Left lung (tissue), 10 donors: ENCODE data around the gene DNAJC5. TPM values are rescaled to one million over a fixed set of nuclear protein-coding genes. Genes with fewer than 3 reads are reported as not detected.
"Not testable (repeated sequence)": the region's sequence is repeated elsewhere in the genome, so short reads cannot be mapped to it uniquely, and the experiment has no call there.

Experiments
- ATAC-seq: fragments of 200-7000 bp; cut with Tn5 transposase; one replicate; pipeline ENCODE4 v1.9.1; 2020; ENCODE audit warnings: moderate library complexity
- DNase-seq, 4 donors: peaks; one replicate each; pipeline ENCODE4 v3.0.0-alpha.2; 2013 to 2020
- H3K27ac ChIP-seq, 2 donors: fragments of 200-600 bp; sonication (generic) in 1 of 2; one replicate each; pipeline versions ENCODE4 v1.5.0 to v1.8.0; 2020 to 2021
- H3K27me3 ChIP-seq, 2 donors: fragments of 200-600 bp; sonication (generic) in 1 of 2; one replicate each; pipeline versions ENCODE4 v1.5.0 to v1.8.0; 2020 to 2021
- H3K36me3 ChIP-seq, 2 donors: fragments of 200-600 bp; sonication (generic) in 1 of 2; one replicate each; pipeline versions ENCODE4 v1.5.0 to v1.8.0; 2020 to 2021
- H3K4me1 ChIP-seq, 2 donors: fragments of 200-600 bp; one replicate each; pipeline ENCODE4 v1.8.0; 2021
- H3K4me3 ChIP-seq, 2 donors: fragments of 200-600 bp; sonication (generic) in 1 of 2; one replicate each; pipeline versions ENCODE4 v1.5.0 to v1.8.0; 2020 to 2021; ENCODE audit warnings: mild to moderate bottlenecking in 1 of 2
- H3K9me3 ChIP-seq, 2 donors: fragments of 200-600 bp; sonication (generic) in 1 of 2; one replicate each; pipeline versions ENCODE4 v1.5.0 to v1.8.0; 2020 to 2021
- intact Hi-C, 2 donors: fragments of 100-400 bp; cut with DNase I; formaldehyde crosslinking; loops; one replicate each; pipeline versions ENCODE4 v1.11.2 to v1.14.2; 2022
- polyA plus RNA-seq, 6 donors: library from polyadenylated mRNA; unstranded; fragments of 120-200 nt; gene quantifications; one replicate each; pipeline ENCODE4 v1.2.1, GENCODE V29; 2013; ENCODE audit not compliant: insufficient read length in 6 of 6
- total RNA-seq, 2 donors: library from RNA; stranded (reverse); fragmentation: NEBNext Ultra II Directional; extraction: Animal tissue kit (Norgen Biotek cat#: 25700); gene quantifications; one replicate each; pipeline ENCODE4 v1.2.1, GENCODE V29; 2021
- TF ChIP-seq, protein P1 (sequence below), 2 donors: fragments of 200-600 bp; sonication (generic) in 1 of 2; IDR thresholded peaks; one replicate each; pipeline versions ENCODE4 v1.5.0 to v1.8.0; 2021; ENCODE audit warnings: antibody characterized with exemption in 2 of 2
- donor health status: DM: no; HTN: yes; CAD: no.
- donor health status: DM: no; HTN: no; CAD: no.

DNAJC5 gene
- total and polyA plus RNA-seq, 8 donors = 17.5 to 59.5 (median 25.3) TPM

DNA sequence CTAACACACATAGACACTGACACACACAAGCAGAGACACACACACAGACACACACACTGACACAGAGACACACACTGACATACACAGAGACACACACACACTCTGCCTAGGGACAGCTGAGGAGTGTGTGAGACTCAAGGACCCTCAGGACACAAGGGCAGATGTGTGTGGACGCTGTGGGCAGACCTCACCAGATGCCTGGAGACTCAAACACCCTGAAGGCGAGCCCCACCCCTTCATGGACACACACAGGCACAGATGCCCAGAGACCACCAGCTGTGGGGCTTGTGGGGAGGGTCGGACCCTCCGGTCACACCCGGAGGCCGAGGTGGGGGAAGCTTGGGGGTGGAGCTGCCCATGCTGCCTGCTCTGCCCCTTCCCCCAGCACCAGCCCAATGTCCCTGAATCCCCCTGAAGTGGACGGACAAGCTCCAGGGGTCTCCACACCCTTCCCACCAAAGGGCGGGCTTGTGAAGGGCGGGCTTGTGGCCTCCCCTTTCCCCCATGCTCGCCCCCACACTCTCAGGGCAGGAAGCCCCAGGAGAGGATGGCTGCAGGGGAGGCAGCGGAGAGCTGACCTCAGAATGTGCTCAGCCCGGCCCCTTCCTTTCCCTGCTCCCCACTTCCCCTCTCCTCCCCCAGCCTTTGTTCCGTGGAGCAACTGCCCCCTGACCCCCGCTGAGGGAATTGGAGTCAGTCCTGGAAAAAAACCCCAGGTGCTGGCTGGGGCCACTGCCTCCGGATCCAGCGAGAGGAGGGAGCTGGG, 47.5 kb upstream of the DNAJC5 start:
- ATAC-seq = peak; percentile 29

DNA sequence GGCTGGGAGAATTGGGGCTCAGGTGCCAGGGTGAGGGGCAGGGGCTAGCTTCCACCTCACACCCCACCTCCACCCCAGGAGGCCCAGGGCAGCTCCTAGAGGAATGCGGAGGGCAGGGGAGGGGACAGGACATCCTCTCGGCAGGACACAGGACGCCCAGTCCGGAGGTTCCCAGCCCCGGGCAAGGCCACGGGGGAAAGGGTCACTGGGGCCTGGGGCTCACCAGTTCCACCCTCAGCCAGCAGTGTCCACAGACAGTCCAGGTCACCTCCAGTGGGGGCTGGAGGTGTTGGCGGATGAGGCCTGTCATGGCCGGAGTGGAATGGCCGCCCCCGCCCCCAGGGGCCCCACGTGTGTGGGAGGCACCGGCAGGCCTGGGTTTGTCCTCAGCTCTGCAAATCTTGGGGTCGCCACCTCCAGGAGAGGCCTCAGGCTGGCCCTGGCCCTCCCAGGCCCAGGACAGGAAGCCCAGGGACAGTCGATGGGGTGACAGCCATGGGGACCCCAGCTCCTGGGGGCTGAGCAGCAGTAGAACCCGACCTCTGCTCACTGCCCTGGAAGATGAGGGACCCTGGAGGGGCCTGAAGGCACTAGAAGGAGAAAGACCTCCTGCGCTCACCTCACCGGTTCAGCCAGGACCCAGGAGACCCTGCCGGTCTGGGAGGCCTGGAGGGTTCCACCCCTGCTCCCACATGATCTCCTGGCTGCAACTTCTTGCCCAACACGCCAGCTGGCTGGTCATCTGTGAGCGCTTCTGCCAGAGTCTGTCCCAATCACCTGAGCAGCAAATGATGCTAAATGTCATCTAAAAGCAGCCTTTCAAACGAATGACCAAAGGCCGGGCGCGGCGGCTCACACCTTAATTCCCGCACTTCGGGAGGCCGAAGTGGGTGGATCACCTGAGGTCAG, 46.7 kb upstream of the DNAJC5 start:
- Histone ChIP-seq H3K9me3 (no peaks in the 10 kb centered on the region), H3K36me3 (no peaks in the 10 kb centered on the region), H3K4me3 (no peak overlapping the region), H3K4me1 (peaks cover 7 to 40% of the 10 kb centered on the region in 2 donors), H3K27ac (peak overlapping the region; percentile 26 to 70), H3K27me3 (peaks cover 0 to 53% of the 10 kb centered on the region in 2 donors)
- DNase-seq (no peak), ATAC-seq (peak; percentile 7)
- intact Hi-C loops = no loop called here
- TF ChIP-seq, protein P1, sequence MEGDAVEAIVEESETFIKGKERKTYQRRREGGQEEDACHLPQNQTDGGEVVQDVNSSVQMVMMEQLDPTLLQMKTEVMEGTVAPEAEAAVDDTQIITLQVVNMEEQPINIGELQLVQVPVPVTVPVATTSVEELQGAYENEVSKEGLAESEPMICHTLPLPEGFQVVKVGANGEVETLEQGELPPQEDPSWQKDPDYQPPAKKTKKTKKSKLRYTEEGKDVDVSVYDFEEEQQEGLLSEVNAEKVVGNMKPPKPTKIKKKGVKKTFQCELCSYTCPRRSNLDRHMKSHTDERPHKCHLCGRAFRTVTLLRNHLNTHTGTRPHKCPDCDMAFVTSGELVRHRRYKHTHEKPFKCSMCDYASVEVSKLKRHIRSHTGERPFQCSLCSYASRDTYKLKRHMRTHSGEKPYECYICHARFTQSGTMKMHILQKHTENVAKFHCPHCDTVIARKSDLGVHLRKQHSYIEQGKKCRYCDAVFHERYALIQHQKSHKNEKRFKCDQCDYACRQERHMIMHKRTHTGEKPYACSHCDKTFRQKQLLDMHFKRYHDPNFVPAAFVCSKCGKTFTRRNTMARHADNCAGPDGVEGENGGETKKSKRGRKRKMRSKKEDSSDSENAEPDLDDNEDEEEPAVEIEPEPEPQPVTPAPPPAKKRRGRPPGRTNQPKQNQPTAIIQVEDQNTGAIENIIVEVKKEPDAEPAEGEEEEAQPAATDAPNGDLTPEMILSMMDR (IDR thresholded peaks at IDR 0.05) = no peak

More for the DNA sequence above, 47.5 kb upstream of the DNAJC5 start:
- Histone ChIP-seq H3K4me3 (no peak overlapping the region), H3K36me3 (no peaks in the 10 kb centered on the region), H3K4me1 (peaks cover 7 to 37% of the 10 kb centered on the region in 2 donors), H3K27me3 (peaks cover 0 to 61% of the 10 kb centered on the region in 2 donors), H3K9me3 (no peaks in the 10 kb centered on the region), H3K27ac (peak overlapping the region; percentile 26 to 70)
- no peak for DNase-seq
- intact Hi-C loops = no loop called here
- TF ChIP-seq, protein P1 (IDR thresholded peaks at IDR 0.05) = no peak

DNA sequence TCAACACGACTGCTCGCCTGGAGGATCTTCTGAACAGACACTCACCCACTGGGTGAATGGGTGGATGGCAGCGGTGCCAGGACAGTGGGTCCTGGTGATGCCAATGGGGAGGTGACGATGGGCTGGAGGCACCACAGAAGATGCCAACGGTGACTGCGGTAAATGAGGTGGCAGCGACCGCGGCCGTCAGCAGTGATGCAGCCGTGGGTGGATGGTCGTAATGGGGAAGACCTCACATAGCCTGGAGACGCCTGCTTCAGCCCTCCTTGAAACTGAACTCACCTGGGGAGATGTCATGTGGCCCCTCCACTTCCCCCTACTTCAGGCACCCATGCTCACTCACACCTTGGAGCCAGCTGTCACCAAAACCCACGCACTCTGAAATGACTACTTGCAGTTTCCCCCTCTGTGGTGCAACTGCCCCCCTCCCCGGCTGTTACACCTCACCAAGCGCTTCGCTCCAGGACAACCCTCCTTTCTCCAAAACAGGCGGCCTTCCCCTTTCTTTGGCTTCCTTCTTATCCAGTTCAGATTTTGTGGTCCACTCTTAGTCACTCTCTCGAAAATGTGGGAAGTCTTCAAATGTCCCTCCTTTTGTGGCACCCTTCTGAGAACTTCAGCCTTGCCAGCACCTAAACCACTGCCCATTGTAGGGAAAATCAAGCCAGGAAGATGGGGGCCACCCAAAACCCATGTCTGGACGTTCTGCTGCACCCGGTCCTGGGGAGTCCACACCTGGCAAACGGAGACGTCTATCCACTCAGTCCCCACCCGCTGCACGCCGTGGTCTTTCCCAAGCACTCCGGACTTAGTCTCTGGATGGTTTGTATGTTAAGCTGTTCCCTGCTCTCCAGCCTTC, 44.0 kb upstream of the DNAJC5 start:
- H3K4me3 ChIP-seq = no peak overlapping the region
- intact Hi-C loops = loop anchor here in 1 of 2 donors (10.0 kb wide), 1 partner anchor 66 kb away; no protein-coding TSS in a partner anchor
- H3K36me3 ChIP-seq = no peaks in the 10 kb centered on the region
- peaks cover 0 to 47% of the 10 kb centered on the region in 2 donors for H3K27me3 ChIP-seq
- TF ChIP-seq, protein P1 (IDR thresholded peaks at IDR 0.05) = no peak
- H3K27ac ChIP-seq = no peak overlapping the region
- no peak for DNase-seq
- H3K9me3 ChIP-seq = no peaks in the 10 kb centered on the region
- H3K4me1 ChIP-seq = peaks cover 28 to 50% of the 10 kb centered on the region in 2 donors
- no peak for ATAC-seq

DNA sequence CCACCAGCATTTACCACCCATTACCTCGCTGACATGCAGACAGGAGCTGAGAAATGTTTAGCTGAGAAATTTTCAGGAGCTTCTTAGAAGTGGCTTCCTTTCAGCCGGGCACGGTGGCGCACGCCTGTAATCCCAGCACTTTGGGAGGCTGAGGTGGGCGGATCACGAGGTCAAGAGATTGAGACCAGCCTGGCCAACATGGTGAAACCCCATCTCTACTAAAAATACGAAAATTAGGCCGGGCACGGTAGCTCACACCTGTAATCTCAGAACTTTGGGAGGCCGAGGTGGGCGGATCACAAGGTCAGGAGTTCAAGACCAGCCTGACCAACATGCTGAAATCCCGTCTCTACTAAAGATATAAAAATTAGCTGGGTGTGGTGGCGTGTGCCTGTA, 43.4 kb upstream of the DNAJC5 start:
- Histone ChIP-seq H3K27me3 (peaks cover 0 to 47% of the 10 kb centered on the region in 2 donors), H3K4me1 (peaks cover 23 to 45% of the 10 kb centered on the region in 2 donors)
- H3K27ac ChIP-seq, ATAC-seq, DNase-seq, H3K4me3 ChIP-seq, H3K9me3 ChIP-seq, H3K36me3 ChIP-seq: not testable (repeated sequence)
- intact Hi-C loops = loop anchor here in 1 of 2 donors (10.0 kb wide), 1 partner anchor 67 kb away; no protein-coding TSS in a partner anchor

DNA sequence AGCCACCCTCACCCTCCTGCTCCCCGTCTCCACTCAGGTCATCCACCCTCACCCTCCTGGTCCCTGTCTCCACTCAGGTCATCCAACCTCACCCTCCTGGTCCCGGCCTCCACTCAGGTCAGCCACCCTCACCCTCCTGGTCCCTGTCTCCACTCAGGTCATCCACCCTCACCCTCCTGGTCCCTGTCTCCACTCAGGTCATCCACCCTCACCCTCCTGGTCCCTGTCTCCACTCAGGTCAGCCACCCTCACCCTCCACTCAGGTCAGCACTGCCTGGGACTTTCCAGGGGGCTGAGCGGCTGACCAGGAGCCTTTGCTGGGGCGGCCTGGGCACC, 41.2 kb upstream of the DNAJC5 start:
- peak overlapping the region; percentile 75 to 78 for H3K27ac ChIP-seq
- ATAC-seq, H3K36me3 ChIP-seq, H3K9me3 ChIP-seq, DNase-seq, H3K4me3 ChIP-seq: not testable (repeated sequence)
- peaks cover 33 to 48% of the 10 kb centered on the region in 2 donors for H3K4me1 ChIP-seq
- intact Hi-C loops = loop anchor here in 1 of 2 donors (10.0 kb wide), 1 partner anchor 69 kb away; no protein-coding TSS in a partner anchor
- H3K27me3 ChIP-seq = peaks cover 0 to 38% of the 10 kb centered on the region in 2 donors
